Keratinocyte (primary cell): ENCODE measurements around the gene MAP2K5. TPM values are rescaled to one million over a fixed set of nuclear protein-coding genes. Genes with fewer than 3 reads are reported as not detected.

Experiments
- DNase-seq: peaks from one replicate; pipeline ENCODE4 v3.0.0-alpha.2; 2011; ENCODE audit warnings: low read depth, missing footprints, low spot score
- FAIRE-seq: peaks from 2 replicates; lab custom pipeline; 2011; peaks lifted over from hg19 to GRCh38; lab: Jason Lieb, UNC
- H2AFZ ChIP-seq: 2 replicates; pipeline ENCODE4 v1.6.0; 2012; ENCODE audit warnings: low read length, control low read depth, inconsistent platforms; ENCODE audit not compliant: control insufficient read depth
- H3K27ac ChIP-seq: 2 replicates; pipeline ENCODE4 v1.5.1; 2011; ENCODE audit warnings: low read length; ENCODE audit not compliant: control insufficient read depth, insufficient read depth
- H3K27me3 ChIP-seq: 3 replicates; pipeline ENCODE4 v1.6.0; 2011; ENCODE audit warnings: low read length; ENCODE audit not compliant: control insufficient read depth, insufficient read depth; ENCODE audit errors: extremely low read depth
- H3K36me3 ChIP-seq, 2 experiments: 2 replicates in 1 of 2; 3 replicates in 1 of 2; pipeline ENCODE4 v1.5.1; 2011; ENCODE audit warnings: low read length in 2 of 2, mild to moderate bottlenecking in 1 of 2; ENCODE audit not compliant: control insufficient read depth in 2 of 2, insufficient read depth in 2 of 2; ENCODE audit errors: extremely low read depth in 1 of 2
- H3K4me1 ChIP-seq: 3 replicates; pipeline ENCODE4 v1.5.1; 2011; ENCODE audit warnings: low read length; ENCODE audit not compliant: control insufficient read depth, insufficient read depth; ENCODE audit errors: extremely low read depth
- H3K4me2 ChIP-seq: 3 replicates; pipeline ENCODE4 v1.6.0; 2011; ENCODE audit warnings: low read depth, low read length; ENCODE audit not compliant: control insufficient read depth, insufficient read depth; ENCODE audit errors: extremely low read depth
- H3K4me3 ChIP-seq, 3 experiments: fragments of 200-600 bp in 1 of 3; sonication (generic) in 1 of 3; 2 replicates in 2 of 3; 3 replicates in 1 of 3; pipeline ENCODE4 v1.5.1; 2011 to 2016; ENCODE audit warnings: low read length in 3 of 3, mild to moderate bottlenecking in 3 of 3, control low read depth in 2 of 3, inconsistent platforms in 1 of 3, low read depth in 1 of 3, mixed read lengths in 1 of 3, mixed run types in 1 of 3, moderate library complexity in 1 of 3; ENCODE audit not compliant: control insufficient read depth in 2 of 3, insufficient read depth in 2 of 3; ENCODE audit errors: extremely low read depth in 1 of 3
- H3K79me2 ChIP-seq: 2 replicates; pipeline ENCODE4 v1.6.0; 2012; ENCODE audit warnings: low read length; ENCODE audit not compliant: control insufficient read depth, insufficient read depth
- H3K9ac ChIP-seq: 3 replicates; pipeline ENCODE4 v1.6.0; 2011; ENCODE audit warnings: low read length; ENCODE audit not compliant: control insufficient read depth, insufficient read depth; ENCODE audit errors: extremely low read depth
- H3K9me1 ChIP-seq: 3 replicates; pipeline ENCODE4 v1.6.0; 2011; ENCODE audit warnings: low read length; ENCODE audit not compliant: control insufficient read depth, insufficient read depth; ENCODE audit errors: extremely low read depth
- H3K9me3 ChIP-seq: 2 replicates; pipeline ENCODE4 v1.5.1; 2012; ENCODE audit warnings: low read depth, low read length; ENCODE audit not compliant: control insufficient read depth
- H4K20me1 ChIP-seq: 3 replicates; pipeline ENCODE4 v1.6.0; 2011; ENCODE audit warnings: low read length; ENCODE audit not compliant: control insufficient read depth, insufficient read depth; ENCODE audit errors: extremely low read depth
- CTCF ChIP-seq, 3 experiments: IDR thresholded peaks in 1 of 3; conservative IDR thresholded peaks in 1 of 3; optimal IDR thresholded peaks in 1 of 3; 2 replicates in 2 of 3; 3 replicates in 1 of 3; pipeline versions ENCODE3 to v1.5.1; 2011; ENCODE audit warnings: low read length in 3 of 3, mild to moderate bottlenecking in 3 of 3, moderate library complexity in 2 of 3, control low read depth in 1 of 3, inconsistent platforms in 1 of 3; ENCODE audit not compliant: insufficient read depth in 2 of 3; ENCODE audit errors: extremely low read depth in 1 of 3
- EZH2 ChIP-seq: IDR thresholded peaks from one replicate; pipeline ENCODE4 v1.6.1; 2012; ENCODE audit warnings: inconsistent platforms, mild to moderate bottlenecking, low read length, moderate library complexity
- dilution Hi-C: fragments of 300-500 bp; cut with MboI; formaldehyde crosslinking; loops from one replicate; pipeline ENCODE4 v1.7.0; 2020; ENCODE audit warnings: low sequenced_read_pairs; ENCODE audit not compliant: extremely low pct_ligation_motif_present
- polyA plus RNA-seq, 5 experiments: library from polyadenylated mRNA; depleted of rRNA in 3 of 5; stranded (reverse) in 3 of 5; stranded (forward) in 1 of 5; unstranded in 1 of 5; fragments of >200 nt; gene quantifications; 1 replicate in 1 of 5; 2 replicates in 3 of 5; 3 replicates in 1 of 5; pipeline versions ENCODE4 v1.2.1 to v1.2.3, GENCODE V29; 2011 to 2012; ENCODE audit warnings: missing spikeins in 2 of 5, low read depth in 1 of 5, low replicate concordance in 1 of 5

Gene MAP2K5
- polyA plus RNA-seq, 1 donor (not counting 4 experiments of a cell fraction or from before 2014, with no cell fraction given), result 3.6 TPM

- Histone ChIP-seq H3K27ac (no peak overlapping the region), H3K36me3 (no peaks in the 10 kb centered on the region), H4K20me1 (no peaks in the 10 kb centered on the region), H2AFZ (no peak overlapping the region), H3K9me3 (no peaks in the 10 kb centered on the region), H3K4me1 (peaks cover 8% of the 10 kb centered on the region), H3K79me2 (no peaks in the 10 kb centered on the region), H3K4me3 (no peak overlapping the region), H3K27me3 (no peaks in the 10 kb centered on the region), H3K9me1 (no peaks in the 10 kb centered on the region), H3K9ac (no peak overlapping the region), H3K4me2 (no peak overlapping the region)
- FAIRE-seq, result no peak
- dilution Hi-C loops, result no loop called here
- DNase-seq, result no peak
- no peak for TF ChIP-seq CTCF (optimal IDR thresholded peaks at IDR 0.05 in 1 of 3, IDR thresholded peaks at IDR 0.05 in 1 of 3, conservative IDR thresholded peaks at IDR 0.05 in 1 of 3; ENCODE audit: extremely low read depth in 1 of 3, insufficient read depth in 2 of 3, low read length in 3 of 3)
- no peak for TF ChIP-seq EZH2
Observed at GRCh38 chr15:67740405-67740804, 197.9 kb downstream of the MAP2K5 start.

GRCh38 chr15:67741308-67741707 lies 198.8 kb downstream of the MAP2K5 start:
- Histone ChIP-seq H3K79me2 (no peaks in the 10 kb centered on the region), H3K4me2 (no peak overlapping the region), H3K36me3 (no peaks in the 10 kb centered on the region), H4K20me1 (no peaks in the 10 kb centered on the region), H3K27me3 (no peaks in the 10 kb centered on the region), H3K4me1 (peaks cover 17% of the 10 kb centered on the region), H3K9ac (no peak overlapping the region), H3K9me1 (no peaks in the 10 kb centered on the region), H2AFZ (no peak overlapping the region), H3K27ac (no peak overlapping the region), H3K4me3 (no peak overlapping the region), H3K9me3 (no peaks in the 10 kb centered on the region)
- no peak for FAIRE-seq
- dilution Hi-C loops, result no loop called here
- no peak for TF ChIP-seq EZH2
- no peak for TF ChIP-seq CTCF (optimal IDR thresholded peaks at IDR 0.05 in 1 of 3, IDR thresholded peaks at IDR 0.05 in 1 of 3, conservative IDR thresholded peaks at IDR 0.05 in 1 of 3; ENCODE audit: extremely low read depth in 1 of 3, insufficient read depth in 2 of 3, low read length in 3 of 3)
- no peak for DNase-seq
